HG03135 (cell line): ENCODE results near the gene EHD3.

Source experiments
- ATAC-seq: cut with Tn5 transposase; IDR thresholded peaks from one replicate; pipeline ENCODE4 v1.9.1; 2021; ENCODE audit warnings: mild to moderate bottlenecking, moderate library complexity; ENCODE audit not compliant: unreplicated experiment

Gene EHD3

DNA sequence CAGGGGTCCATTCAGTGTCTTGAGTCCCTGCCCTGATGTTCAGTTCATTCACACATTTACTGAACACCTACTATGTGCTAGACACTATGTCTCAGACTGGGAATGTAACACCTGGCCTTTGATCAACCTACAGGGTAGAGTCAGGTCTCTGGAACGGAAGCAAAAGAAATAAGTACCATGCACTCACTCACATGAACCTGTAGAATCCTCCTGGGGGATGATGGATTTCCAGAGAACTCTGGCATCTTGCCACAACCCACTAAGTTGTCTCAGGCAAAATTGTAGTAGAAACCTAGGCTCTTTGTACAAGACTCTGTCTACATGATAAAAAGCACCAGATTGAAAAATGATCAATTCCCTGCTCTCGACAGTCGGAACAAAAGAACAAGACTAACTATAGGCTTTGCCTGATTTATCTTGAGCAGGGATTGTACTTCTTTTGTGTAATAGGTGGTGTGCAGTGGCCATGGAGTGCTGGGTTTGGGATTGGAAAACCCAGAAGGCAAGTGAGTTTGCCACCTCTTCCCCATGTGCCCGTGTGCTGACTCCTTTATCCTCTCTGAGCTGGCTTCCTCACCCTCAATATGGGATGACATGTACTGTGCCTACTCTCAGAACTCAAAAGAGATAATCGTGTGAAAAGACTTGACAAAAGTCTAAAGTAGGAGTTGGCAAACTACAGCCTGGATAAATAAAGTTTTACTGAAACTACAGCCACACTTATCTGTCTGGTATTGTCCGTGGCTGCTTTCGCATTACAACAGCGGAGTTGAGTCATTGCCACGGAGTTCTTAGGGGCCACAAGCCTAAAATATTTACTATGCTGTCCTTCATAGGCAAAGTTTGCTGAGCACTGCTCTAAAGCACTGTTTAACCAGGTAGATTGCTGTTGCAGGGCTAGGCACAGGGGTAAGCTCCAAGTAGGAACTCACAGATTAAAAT is 21.0 kb upstream of the EHD3 start:
- ATAC-seq: no peak

DNA sequence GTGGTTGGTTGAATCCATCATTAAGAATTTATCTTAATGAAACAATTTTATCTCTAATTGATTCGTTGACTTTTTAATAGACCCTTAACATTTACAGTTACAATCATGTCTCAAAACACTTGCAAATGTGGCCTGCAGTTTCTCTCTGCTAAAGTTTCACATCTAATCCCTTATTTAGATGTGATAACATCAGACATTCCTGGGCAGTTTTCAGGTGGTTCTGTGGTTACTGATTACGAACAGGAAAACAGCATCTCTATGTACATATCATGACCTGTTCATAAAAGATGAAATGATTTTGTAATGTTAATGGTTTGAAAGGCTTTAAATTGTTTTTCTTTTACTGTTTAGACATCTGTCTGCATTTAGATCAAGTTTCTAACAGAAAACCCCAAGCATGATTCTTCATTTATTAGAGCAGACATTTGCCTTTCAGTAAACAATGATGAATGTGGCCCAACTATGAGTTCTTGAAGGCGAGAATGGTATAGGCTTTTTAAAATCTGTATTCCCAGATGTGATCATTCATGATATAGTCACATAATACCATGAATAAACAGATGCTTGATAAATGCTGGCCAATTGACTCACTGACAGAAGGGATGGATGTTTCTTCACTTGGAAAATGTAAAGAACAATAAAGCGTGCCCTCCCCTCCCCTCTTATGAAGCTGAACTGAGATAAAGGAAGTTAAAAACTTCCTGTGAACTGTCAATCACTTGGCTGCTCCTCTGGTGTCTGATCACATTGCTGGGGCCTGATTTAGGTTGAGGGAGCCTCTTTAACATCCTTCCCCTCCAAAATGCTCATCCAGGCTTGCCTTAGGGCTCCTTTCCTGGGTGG is 20.1 kb upstream of the EHD3 start:
- no peak for ATAC-seq

DNA sequence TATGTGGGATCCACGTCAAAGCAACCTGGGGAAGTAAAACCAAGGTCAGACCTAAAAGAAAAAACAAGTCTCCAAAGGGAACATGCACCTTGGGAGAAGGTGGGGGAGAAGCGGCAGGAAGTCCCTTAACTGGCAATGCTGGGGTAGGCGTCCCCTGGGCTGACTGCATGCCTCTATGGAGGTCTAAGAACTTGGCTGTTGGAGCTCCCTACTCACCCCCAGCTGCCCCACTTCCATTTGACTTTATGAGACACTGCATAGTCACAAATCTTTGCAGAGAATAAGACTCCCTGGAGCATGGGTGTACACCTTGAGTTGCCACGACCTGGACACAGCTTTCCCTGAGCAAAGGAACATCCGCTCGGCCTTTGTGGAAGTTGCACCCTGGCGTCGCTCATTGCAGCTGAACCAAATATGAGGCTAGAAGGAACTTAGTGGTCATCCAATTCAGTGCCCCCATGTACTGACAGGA is 19.5 kb upstream of the EHD3 start:
- ATAC-seq: no peak

DNA sequence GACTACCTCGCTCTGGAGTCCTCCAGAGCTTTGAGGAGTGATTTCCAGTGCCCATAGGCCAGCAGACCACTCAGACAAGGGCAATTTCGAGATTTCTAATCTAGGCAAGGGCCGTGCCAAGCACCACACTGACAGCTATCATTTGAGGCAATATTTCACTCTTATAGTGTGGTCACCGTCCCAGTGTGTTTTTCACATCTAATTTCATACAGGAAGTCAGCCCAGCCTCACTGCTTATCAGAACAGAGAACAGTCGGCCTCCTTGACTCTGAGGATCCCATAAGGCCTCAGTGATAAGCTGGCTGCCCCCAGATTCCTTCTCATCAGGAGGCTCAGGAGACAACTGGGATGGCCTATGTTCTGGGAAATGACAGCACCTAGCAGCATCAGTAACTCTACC is 17.2 kb upstream of the EHD3 start:
- peak; percentile 45 for ATAC-seq

DNA sequence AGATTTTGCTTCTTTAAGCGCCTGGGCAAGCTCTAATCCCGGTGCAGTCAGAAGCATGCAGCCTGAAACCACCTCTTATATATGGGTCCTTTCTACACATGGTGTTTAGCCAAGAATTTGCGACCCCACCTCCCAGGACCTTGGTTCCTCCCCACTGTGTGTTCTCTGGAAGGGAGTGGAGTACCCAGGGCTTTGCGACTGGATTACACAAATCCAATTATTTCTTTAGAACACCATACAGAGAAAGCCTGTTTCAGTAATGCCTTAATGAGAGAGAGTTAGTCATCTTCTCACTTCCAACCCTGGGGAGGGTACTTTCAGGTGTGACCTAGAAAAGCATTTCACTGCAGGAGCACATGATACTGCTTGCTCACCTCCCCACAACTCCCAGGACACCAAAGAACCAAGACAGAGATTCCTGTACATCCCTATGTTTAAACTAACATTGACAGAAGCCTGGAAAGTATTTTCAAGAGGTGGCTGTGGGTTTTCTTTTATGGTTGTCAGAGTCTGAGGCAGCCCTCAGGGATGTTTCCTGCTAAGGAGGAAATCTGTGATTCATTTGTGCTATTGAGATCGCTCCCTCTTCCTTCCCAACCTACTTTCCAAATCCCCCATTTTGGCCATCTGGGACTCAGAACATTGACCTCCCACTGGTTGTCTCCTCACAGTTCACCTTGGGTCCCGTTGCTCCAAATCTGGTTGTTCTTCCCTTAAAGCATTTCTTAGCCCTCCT is 16.3 kb upstream of the EHD3 start, which contains the start of gene CAPN14:
Gene CAPN14 (minus strand): TSS at position 51 of the 736 bp plus-strand sequence. CDS start 12,068 bp downstream, outside the sequence.
- no peak for ATAC-seq

DNA sequence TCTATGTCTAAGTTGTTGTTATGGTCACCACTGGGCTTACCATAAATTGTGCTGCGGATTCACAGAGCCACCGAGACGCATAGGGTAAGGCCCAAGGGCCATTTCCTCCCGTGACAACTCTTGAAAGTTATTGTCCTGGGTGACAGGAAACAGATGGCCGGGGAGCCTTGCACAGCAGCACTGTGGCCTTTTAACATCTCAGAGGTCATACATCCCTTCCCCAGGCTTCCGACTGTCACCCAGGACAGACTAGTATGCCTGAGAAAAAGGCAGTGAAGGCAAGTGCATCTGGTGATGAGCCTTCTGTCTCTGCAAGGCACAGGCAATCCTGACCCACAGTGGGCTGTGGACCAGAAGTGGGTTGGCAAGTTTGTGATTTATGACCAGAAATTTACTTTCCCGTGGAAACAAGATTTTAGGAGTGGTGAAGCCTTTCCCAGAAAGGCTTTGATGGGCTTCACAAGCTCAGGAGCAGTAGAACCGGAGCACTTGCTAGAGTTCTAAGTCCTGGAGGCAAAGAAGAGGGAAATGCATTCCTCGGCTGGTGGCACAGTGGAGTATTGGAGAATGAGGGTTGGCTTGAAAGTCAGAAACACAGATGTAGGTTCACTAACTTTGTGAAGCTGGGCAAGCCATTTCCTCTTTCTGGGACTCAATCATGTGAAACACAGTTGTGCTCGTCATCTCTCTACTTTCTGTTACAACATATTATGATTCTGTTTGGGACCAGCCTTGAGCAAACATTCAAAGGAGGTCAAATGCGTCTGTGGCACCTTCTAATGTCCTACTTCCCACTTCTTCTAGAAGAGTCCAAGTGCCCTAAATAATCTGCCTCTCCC is 14.6 kb upstream of the EHD3 start:
- ATAC-seq: peak; percentile 70

DNA sequence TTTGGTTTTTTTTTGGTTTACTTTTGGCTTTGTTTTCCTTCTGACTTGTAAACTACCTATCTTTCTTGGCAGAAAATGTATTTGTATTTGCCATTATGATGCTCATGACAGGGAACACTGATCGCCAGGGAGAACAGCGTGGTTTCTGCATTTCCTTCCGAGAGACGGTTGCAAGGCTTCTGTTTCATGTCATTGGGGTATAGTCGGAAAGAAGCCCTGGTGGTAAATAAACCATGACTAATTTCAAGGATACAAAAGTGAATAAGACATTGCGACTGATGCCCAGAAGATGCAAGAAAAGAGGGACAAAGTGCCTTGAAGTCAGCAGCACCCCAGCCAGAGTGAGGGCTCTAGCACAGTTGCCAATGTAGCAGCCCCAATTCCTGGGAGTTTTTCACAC is 12.4 kb upstream of the EHD3 start:
- ATAC-seq: no peak

DNA sequence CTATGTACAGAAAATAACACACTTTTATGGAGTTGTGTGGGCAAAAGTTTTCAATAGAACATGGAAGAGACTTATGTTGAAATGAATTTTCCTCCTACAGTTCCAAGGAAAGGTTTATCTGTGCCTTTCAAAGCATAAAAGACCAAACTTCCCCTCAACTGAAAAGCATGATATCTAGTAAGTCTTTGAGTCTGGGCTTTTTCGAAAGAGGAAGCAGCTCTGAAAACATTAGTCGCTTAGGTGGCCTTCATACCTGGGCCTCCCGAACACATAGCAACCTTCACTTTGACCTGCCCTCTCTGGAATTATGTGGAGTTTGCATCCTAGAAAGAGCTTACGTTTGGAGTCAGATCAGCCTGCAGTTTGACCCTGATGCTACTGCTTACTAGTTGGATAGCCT is 11.9 kb upstream of the EHD3 start:
- no peak for ATAC-seq

DNA sequence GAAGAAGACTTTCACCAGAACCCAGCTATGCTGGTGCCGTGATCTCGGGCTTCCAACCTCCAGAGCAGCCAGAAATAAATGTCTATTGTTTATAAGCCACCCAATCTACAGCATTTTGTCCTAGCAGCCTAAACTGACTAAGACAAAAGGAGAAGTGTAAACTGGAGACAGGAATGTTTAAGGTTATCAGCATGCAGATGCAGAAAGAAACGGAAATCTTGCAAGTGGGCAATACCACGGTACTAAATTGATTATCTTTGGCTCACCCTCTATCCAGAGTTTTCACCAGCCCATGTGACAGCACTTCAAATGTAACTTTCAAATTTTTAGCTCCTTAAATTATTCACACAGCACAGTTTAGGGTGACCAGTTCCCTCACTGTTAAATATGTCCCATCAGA is 10.9 kb upstream of the EHD3 start:
- no peak for ATAC-seq

DNA sequence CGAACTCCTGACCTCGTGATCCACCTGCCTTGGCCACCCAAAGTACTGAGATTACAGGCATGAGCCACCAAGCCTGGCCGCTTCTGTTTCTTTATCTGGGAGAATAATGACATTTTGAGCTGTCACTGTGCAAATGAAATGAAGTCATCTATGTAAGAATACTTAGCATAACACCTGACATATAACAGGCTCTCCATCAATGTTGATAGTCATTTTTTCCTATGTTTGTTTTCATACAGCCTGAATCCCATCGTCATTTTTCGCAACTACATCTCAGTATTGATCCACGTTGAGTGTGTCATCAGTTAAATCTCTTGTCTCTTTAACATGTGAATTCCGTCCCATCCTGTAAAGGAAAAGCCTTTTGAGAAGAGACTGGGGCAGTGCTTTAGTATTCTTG is 10.2 kb upstream of the EHD3 start:
- ATAC-seq: no peak

DNA sequence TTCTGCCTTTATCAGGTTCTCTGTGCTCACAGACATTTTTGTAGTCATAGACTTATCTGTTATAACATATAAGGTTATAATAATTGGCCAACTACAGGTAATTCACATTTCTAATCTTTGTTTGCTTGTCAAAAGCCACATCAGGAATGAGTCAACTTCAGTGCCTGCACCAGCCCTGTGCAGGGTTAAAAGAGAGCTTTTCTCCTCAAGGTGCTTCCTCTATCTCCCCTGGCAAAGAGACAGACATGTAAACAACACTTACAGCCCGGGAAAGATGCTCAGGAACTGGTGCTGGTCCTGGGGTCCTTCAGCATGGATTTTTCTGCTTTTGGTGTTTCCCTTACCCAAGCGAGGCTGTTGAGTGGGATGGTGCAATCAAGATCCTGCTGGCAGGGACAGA is 7.7 kb upstream of the EHD3 start:
- no peak for ATAC-seq

DNA sequence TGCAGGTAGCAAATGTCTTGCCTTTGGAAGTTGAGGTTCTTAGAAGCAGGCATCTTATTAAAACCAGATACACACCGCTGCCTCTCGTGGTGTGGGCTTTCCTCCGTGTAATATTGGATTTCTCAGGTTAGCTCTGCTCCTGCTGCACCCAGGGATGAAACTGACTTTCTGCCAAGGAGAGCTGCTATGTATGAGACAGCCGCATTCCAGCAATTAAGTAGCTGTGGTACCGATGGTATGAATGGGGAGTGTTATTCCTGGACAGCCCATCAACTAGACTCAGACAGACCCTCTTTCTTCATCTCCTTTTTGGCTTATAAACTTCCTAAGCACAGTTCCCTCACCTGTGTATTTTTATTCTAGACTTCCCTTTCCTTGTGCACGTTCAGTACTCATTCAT is 6.8 kb upstream of the EHD3 start:
- ATAC-seq: no peak

DNA sequence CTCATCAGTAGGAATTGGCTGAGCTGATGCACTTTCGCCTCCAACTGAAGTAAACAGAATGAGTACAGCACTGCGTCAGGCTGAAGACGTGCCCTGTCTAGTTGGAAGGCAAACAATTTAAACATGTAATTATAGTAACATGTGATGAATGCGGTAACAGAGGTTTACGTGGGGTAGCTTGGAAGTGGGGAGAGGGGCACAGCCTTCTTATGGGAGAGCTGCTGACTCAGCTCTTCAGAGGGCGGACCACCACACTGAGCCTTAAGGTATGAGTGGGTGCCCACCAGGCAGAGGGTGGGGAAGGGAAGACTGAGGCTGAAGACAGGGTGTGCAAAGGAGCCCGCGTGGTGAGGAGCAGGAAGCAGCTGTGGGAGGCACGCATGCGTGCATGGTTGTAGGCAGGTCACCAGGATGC is 6.2 kb upstream of the EHD3 start:
- no peak for ATAC-seq

DNA sequence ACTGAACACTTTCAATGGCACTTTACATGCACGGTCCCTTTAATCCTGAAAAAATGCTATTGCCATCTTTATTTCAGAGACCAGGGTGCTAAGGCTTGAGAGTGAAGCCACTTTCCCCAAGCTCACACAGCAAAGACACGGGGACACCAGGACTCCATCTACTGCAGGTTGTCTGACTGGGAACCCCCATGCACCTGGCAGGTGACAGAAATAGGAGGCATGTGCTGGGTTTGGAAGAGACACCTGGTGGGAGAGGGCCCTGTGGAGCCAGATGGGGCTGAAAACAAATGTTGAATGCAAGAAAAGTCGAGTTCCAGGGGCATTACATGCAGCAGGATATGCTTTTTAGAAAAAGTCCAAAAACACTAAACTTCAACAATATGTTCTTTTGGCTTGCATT is 5.2 kb upstream of the EHD3 start:
- no peak for ATAC-seq

DNA sequence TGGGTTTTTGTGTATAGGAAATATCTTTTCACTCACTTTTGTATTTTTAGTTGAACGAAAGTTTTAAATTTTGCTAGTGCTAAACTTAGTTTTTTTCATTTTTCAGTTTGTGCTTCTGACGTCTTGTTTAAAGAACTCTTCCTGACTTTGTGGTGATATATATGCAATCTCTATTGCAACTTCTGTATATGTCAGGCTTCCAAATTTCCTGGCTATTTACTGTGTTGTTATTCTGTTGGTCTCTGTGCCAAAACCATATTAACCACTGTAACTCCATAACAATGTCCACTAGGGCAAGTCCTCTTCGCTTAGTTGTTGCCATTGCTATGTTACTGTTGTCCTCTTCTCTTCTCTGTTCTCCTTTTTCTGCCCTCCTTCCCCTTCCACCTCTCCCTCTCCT is 3.2 kb upstream of the EHD3 start:
- no peak for ATAC-seq

DNA sequence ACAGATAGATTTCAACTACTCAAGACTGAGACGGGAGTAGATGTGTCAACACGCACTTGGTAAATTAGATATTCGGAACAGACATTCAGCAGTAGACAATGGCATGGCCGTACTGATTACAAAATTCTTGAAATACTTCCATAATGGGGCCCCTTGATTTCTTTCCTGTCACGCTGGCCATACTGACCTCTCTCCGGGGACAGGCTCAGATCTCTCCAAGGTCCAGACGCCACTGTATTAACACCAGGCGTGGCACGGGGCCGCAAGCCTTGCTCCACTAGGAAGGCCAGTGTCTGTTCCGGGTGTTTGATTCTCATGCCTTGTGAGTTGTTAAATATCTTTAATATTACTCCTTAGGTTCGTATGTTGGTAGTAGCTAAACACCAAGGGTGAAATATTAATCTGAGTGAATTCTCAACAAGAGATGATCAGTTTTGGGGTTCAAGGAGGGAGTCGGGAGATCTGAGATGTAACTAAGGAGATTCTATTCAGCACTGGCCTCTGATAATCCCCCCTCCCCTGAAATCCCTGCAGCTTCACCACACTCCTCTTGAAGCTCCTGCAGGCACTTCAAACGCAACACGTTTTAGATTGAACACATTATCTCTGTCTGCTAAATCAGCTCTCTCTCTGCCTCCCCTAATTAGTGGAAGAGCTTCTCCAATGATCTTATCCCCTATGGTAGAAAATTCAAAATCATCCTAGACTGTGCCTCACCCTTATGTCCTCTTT is 2.2 kb upstream of the EHD3 start:
- no peak for ATAC-seq

DNA sequence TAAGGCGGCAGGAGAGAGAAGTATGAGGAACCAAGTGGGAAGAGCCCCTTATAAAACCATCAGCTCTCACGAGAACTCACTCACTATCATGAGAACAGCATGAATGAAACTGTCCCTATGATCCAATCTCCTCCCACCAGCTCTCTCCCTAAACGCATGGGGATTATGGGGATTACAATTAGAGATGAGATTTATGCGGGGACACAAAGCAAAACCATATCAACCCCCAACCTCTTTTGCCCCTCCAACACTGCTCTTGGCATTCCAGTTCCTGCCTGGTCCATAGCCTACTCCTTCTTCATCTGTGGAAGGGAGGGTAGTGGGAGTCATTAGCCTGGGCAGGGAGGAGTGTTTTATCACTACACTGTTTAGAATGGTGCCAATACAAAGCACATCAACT is 1.4 kb upstream of the EHD3 start:
- ATAC-seq: no peak

DNA sequence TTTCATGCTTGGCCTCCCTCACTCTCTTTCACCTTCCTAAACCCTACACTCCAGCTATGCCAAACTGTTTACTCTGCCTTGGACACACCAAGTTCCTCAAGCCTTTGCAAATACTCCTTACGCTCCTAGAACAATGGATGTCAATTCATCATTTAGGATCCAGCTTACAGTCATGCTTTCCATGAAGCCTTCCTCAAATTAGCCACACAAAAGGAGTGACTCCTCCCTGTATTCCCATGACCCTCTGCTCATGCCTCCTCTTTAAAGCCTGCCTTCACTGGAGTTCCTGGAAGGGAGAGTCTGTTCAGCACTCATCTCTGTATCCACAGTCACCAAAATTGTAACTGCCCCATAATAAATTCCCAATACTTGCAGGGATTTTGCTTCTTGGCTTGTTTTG is 721 bp upstream of the EHD3 start:
- no peak for ATAC-seq

DNA sequence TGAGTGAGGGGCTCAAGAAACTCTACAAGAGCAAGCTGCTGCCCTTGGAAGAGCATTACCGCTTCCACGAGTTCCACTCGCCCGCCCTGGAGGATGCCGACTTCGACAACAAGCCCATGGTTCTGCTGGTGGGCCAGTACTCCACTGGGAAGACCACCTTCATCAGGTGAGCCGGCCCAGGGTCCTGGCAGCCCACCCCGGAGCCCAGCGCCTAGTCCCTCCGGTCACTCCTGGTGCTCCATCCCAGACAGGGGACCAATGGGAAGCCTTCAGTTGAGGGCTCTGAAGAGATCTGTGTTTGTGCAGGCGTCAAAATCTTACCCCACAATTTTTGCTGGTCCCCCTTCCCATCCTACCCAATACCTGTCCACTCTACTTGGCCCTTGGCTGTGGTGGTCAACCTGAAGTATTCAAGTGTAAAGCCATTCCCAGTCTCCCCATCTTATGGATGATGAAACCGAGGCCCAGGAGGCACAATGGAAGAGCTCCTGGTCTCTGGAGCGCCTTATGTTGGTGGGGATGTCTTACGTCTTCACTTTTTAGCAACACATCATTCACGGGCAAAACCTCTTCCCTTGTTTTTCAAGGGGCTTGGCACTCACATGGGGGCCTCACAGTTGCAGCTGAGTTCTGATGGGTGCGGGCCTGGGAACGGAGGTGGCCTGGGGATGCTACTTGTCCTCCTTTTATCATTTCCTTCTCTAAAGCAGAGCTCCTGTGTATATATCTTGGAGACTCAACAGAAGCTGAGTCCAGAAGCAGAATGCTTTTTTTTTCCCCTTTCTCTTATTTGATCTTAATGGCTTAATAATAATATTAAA is 941 bp downstream of the EHD3 start:
- ATAC-seq: no peak
